Brain microvascular endothelial cell (primary cell): ENCODE measurements around the gene FYN.

ENCODE experiments used
- DNase-seq: peaks from one replicate; pipeline ENCODE4 v3.0.0-alpha.2; 2020
- H3K27ac ChIP-seq: fragments of 250-450 bp; sonication (Bioruptor Pico); 2 replicates; pipeline ENCODE4 v1.5.1; 2020; ENCODE audit warnings: mild to moderate bottlenecking, moderate library complexity
- H3K27me3 ChIP-seq: fragments of 250-450 bp; sonication (Bioruptor Pico); replicated peaks from 2 replicates; pipeline ENCODE4 v1.5.1; 2020; ENCODE audit warnings: mild to moderate bottlenecking
- H3K36me3 ChIP-seq: fragments of 250-450 bp; sonication (Bioruptor Pico); replicated peaks from 2 replicates; pipeline ENCODE4 v1.5.1; 2020; ENCODE audit warnings: mild to moderate bottlenecking
- H3K4me3 ChIP-seq: 2 replicates; pipeline ENCODE4 v1.5.1; 2011; ENCODE audit warnings: low read depth, mild to moderate bottlenecking, control low read depth, low read length, moderate library complexity
- CTCF ChIP-seq: IDR thresholded peaks from 2 replicates; pipeline ENCODE4 v1.5.1; 2011; ENCODE audit warnings: low read depth, mild to moderate bottlenecking, moderate library complexity, low read length, control low read depth, inconsistent platforms; ENCODE audit errors: missing control alignments
- in situ Hi-C: cut with HindIII; loops from 2 replicates; pipeline ENCODE4 v1.10.0; 2017; ENCODE audit warnings: low sequenced_read_pairs, low pct_ligation_motif_present

Gene FYN

GRCh38 chr6:111720931-111721496, 152.2 kb downstream of the FYN start:
- no peaks in the 10 kb centered on the region for H3K27me3 ChIP-seq
- H3K4me3 ChIP-seq: no peak overlapping the region
- no peak for DNase-seq
- peaks cover 9% of the 10 kb centered on the region for H3K36me3 ChIP-seq
- in situ Hi-C loops: no loop called here
- no peak for TF ChIP-seq CTCF
- H3K27ac ChIP-seq: no peak overlapping the region

- H3K4me3 ChIP-seq: no peak overlapping the region
- H3K36me3 ChIP-seq: peaks cover 11% of the 10 kb centered on the region
- no peak overlapping the region for H3K27ac ChIP-seq
- no peak for TF ChIP-seq CTCF
- DNase-seq: no peak
- no peaks in the 10 kb centered on the region for H3K27me3 ChIP-seq
- in situ Hi-C loops: no loop called here
These were observed 154.3 kb downstream of the FYN start for GRCh38 chr6:111718990-111719389.

GRCh38 chr6:111718326-111718725, 154.9 kb downstream of the FYN start:
- no peak for DNase-seq
- Histone ChIP-seq H3K27ac (no peak overlapping the region), H3K36me3 (peaks cover 18% of the 10 kb centered on the region), H3K4me3 (no peak overlapping the region), H3K27me3 (no peaks in the 10 kb centered on the region)
- TF ChIP-seq CTCF: no peak
- in situ Hi-C loops: no loop called here

GRCh38 chr6:111717621-111718020, 155.6 kb downstream of the FYN start:
- in situ Hi-C loops: no loop called here
- TF ChIP-seq CTCF: no peak
- Histone ChIP-seq H3K27me3 (no peaks in the 10 kb centered on the region), H3K4me3 (no peak overlapping the region), H3K27ac (no peak overlapping the region), H3K36me3 (peaks cover 23% of the 10 kb centered on the region)
- DNase-seq: no peak

- H3K4me3 ChIP-seq: no peak overlapping the region
- H3K36me3 ChIP-seq: peaks cover 23% of the 10 kb centered on the region
- in situ Hi-C loops: no loop called here
- no peak for DNase-seq
- TF ChIP-seq CTCF: no peak
- H3K27ac ChIP-seq: no peak overlapping the region
- no peaks in the 10 kb centered on the region for H3K27me3 ChIP-seq
These were observed 156.9 kb downstream of the FYN start for GRCh38 chr6:111716325-111716724.

GRCh38 chr6:111715321-111715720, 157.9 kb downstream of the FYN start:
- DNase-seq: no peak
- Histone ChIP-seq H3K27ac (no peak overlapping the region), H3K36me3 (peaks cover 23% of the 10 kb centered on the region)

More at GRCh38 chr6:111715321-111715720, 157.9 kb downstream of the FYN start:
- in situ Hi-C loops: no loop called here
- no peak for TF ChIP-seq CTCF
- Histone ChIP-seq H3K27me3 (no peaks in the 10 kb centered on the region), H3K4me3 (no peak overlapping the region)
